Measurements from ENCODE around the gene HACD3.
"Not testable (repeated sequence)": the region's sequence is repeated elsewhere in the genome, so short reads cannot be mapped to it uniquely, and the experiment has no call there.

Gene HACD3

GRCh38 chr15:65549288-65549687 is 19.0 kb downstream of the HACD3 start:
- not testable (repeated sequence) for DNase-seq (ENCODE audit: low read depth)

- no peak for DNase-seq (ENCODE audit: low read depth)
Observed at GRCh38 chr15:65550681-65551098, 20.4 kb downstream of the HACD3 start.

- DNase-seq (ENCODE audit: low read depth): no peak
Observed at GRCh38 chr15:65551183-65551582, 20.9 kb downstream of the HACD3 start.

- DNase-seq (ENCODE audit: low read depth): not testable (repeated sequence)
Observed at GRCh38 chr15:65552851-65553250, 22.6 kb downstream of the HACD3 start.

GRCh38 chr15:65553691-65554090 is 23.4 kb downstream of the HACD3 start:
- DNase-seq (ENCODE audit: low read depth): no peak

GRCh38 chr15:65556622-65557021 is 26.4 kb downstream of the HACD3 start:
- DNase-seq (ENCODE audit: low read depth): no peak

- no peak for DNase-seq (ENCODE audit: low read depth)
Observed at GRCh38 chr15:65558336-65558735, 28.1 kb downstream of the HACD3 start.

- DNase-seq (ENCODE audit: low read depth): no peak
Observed at GRCh38 chr15:65558997-65559760, 28.9 kb downstream of the HACD3 start.

- DNase-seq (ENCODE audit: low read depth): no peak
Observed at GRCh38 chr15:65559941-65560340, 29.7 kb downstream of the HACD3 start.

- no peak for DNase-seq (ENCODE audit: low read depth)
Observed at GRCh38 chr15:65561934-65562333, 31.7 kb downstream of the HACD3 start.

GRCh38 chr15:65569728-65570127 is 39.5 kb downstream of the HACD3 start:
- DNase-seq (ENCODE audit: low read depth): no peak

GRCh38 chr15:65571971-65572370 is 41.7 kb downstream of the HACD3 start:
- DNase-seq (ENCODE audit: low read depth): no peak

- DNase-seq (ENCODE audit: low read depth): no peak
Observed at GRCh38 chr15:65576664-65577063, 46.4 kb downstream of the HACD3 start.

- DNase-seq (ENCODE audit: low read depth): no peak
Observed at GRCh38 chr15:65577129-65577996, 47.1 kb downstream of the HACD3 start.

GRCh38 chr15:65578904-65579728 is 48.9 kb downstream of the HACD3 start:
- no peak for DNase-seq (ENCODE audit: low read depth)

- no peak for DNase-seq (ENCODE audit: low read depth)
Observed at GRCh38 chr15:65579762-65580161, 49.5 kb downstream of the HACD3 start.

- DNase-seq (ENCODE audit: low read depth): no peak
Observed at GRCh38 chr15:65580287-65580686, 50.0 kb downstream of the HACD3 start.

- DNase-seq (ENCODE audit: low read depth): no peak
Observed at GRCh38 chr15:65583701-65584100, 53.4 kb downstream of the HACD3 start.

- DNase-seq (ENCODE audit: low read depth): no peak
Observed at GRCh38 chr15:65584241-65584640, 54.0 kb downstream of the HACD3 start.

GRCh38 chr15:65587094-65587493 is 56.8 kb downstream of the HACD3 start:
- no peak for DNase-seq (ENCODE audit: low read depth)

GRCh38 chr15:65595960-65596359 is 65.7 kb downstream of the HACD3 start:
- no peak for DNase-seq (ENCODE audit: low read depth)

GRCh38 chr15:65598468-65598867 is 68.2 kb downstream of the HACD3 start:
- no peak for DNase-seq (ENCODE audit: low read depth)

All from stimulated activated CD8-positive, alpha-beta memory T cell treated with anti-CD3 and anti-CD28 coated beads, Interleukin-12 subunit alpha, Interleukin-12 subunit beta, amount 100 ng/mL, for 4 hours (primary cell).